ENCODE results near the gene TYK2.

The TYK2 gene

GRCh38 chr19:10424011-10424637 is 43.8 kb upstream of the TYK2 start:
- Histone ChIP-seq H3K27me3 (ENCODE audit: insufficient read depth, low read length, poor library complexity, severe bottlenecking) (no peaks in the 10 kb centered on the region), H3K4me3 (ENCODE audit: low read length, poor library complexity, severe bottlenecking) (peak overlapping the region; percentile 52)

GRCh38 chr19:10422846-10423245 is 42.5 kb upstream of the TYK2 start:
- no peaks in the 10 kb centered on the region for H4K20me1 ChIP-seq (ENCODE audit: insufficient read depth, low read length, poor library complexity, severe bottlenecking)
- H3K9me3 ChIP-seq (ENCODE audit: insufficient read depth, low read depth, low read length) = no peaks in the 10 kb centered on the region
- H3K9me2 ChIP-seq (replicated peaks; ENCODE audit: low read depth, low read length) = no peaks in the 10 kb centered on the region
- no peaks in the 10 kb centered on the region for H3K79me2 ChIP-seq (ENCODE audit: insufficient read depth, low read length)
- no peak overlapping the region for H3K4me3 ChIP-seq (ENCODE audit: low read length, poor library complexity, severe bottlenecking)
- TF ChIP-seq EZH2phosphoT487 (IDR thresholded peaks at IDR 0.05; ENCODE audit: borderline replicate concordance) (no peak), CTCF (conservative IDR thresholded peaks at IDR 0.05; ENCODE audit: low read length) (no peak)
- H3K4me2 ChIP-seq (ENCODE audit: low read depth, low read length, poor library complexity, severe bottlenecking) = no peak overlapping the region
- H3K27me3 ChIP-seq (ENCODE audit: insufficient read depth, low read length, poor library complexity, severe bottlenecking) = no peaks in the 10 kb centered on the region
- H3F3A ChIP-seq (ENCODE audit: low read depth) = no peaks in the 10 kb centered on the region
- H3K36me3 ChIP-seq (ENCODE audit: insufficient read depth, low read length) = no peaks in the 10 kb centered on the region
- no peak overlapping the region for H3K9ac ChIP-seq (ENCODE audit: low read depth, low read length, poor library complexity, severe bottlenecking)
- H3K4me1 ChIP-seq (ENCODE audit: insufficient read depth, low read length, poor library complexity, severe bottlenecking) = peaks cover 33% of the 10 kb centered on the region
- no peak overlapping the region for H2AFZ ChIP-seq (ENCODE audit: low read length)

More at GRCh38 chr19:10424011-10424637, 43.8 kb upstream of the TYK2 start:
- H3K79me2 ChIP-seq (ENCODE audit: insufficient read depth, low read length) = no peaks in the 10 kb centered on the region
- H3K9me2 ChIP-seq (replicated peaks; ENCODE audit: low read depth, low read length) = no peaks in the 10 kb centered on the region
- H4K20me1 ChIP-seq (ENCODE audit: insufficient read depth, low read length, poor library complexity, severe bottlenecking) = no peaks in the 10 kb centered on the region
- TF ChIP-seq CTCF (conservative IDR thresholded peaks at IDR 0.05; ENCODE audit: low read length) (peak; percentile 80), EZH2phosphoT487 (IDR thresholded peaks at IDR 0.05; ENCODE audit: borderline replicate concordance) (no peak)
- H3K36me3 ChIP-seq (ENCODE audit: insufficient read depth, low read length) = no peaks in the 10 kb centered on the region
- H3F3A ChIP-seq (ENCODE audit: low read depth) = no peaks in the 10 kb centered on the region
- no peak overlapping the region for H3K9ac ChIP-seq (ENCODE audit: low read depth, low read length, poor library complexity, severe bottlenecking)
- H3K4me2 ChIP-seq (ENCODE audit: low read depth, low read length, poor library complexity, severe bottlenecking) = peak overlapping the region; percentile 70
- H2AFZ ChIP-seq (ENCODE audit: low read length) = 0 out of 2 replicates have a peak overlapping the region, but pooled peaks have one; percentile 36
- no peaks in the 10 kb centered on the region for H3K9me3 ChIP-seq (ENCODE audit: insufficient read depth, low read depth, low read length)
- peaks cover 41% of the 10 kb centered on the region for H3K4me1 ChIP-seq (ENCODE audit: insufficient read depth, low read length, poor library complexity, severe bottlenecking)

GRCh38 chr19:10422046-10422461 is 41.7 kb upstream of the TYK2 start:
- H4K20me1 ChIP-seq (ENCODE audit: insufficient read depth, low read length, poor library complexity, severe bottlenecking) = no peaks in the 10 kb centered on the region
- H3K4me2 ChIP-seq (ENCODE audit: low read depth, low read length, poor library complexity, severe bottlenecking) = no peak overlapping the region
- peaks cover 28% of the 10 kb centered on the region for H3K4me1 ChIP-seq (ENCODE audit: insufficient read depth, low read length, poor library complexity, severe bottlenecking)
- no peaks in the 10 kb centered on the region for H3K36me3 ChIP-seq (ENCODE audit: insufficient read depth, low read length)
- no peaks in the 10 kb centered on the region for H3K9me2 ChIP-seq (replicated peaks; ENCODE audit: low read depth, low read length)
- H3K27me3 ChIP-seq (ENCODE audit: insufficient read depth, low read length, poor library complexity, severe bottlenecking) = no peaks in the 10 kb centered on the region
- H3K4me3 ChIP-seq (ENCODE audit: low read length, poor library complexity, severe bottlenecking) = no peak overlapping the region
- no peaks in the 10 kb centered on the region for H3K9me3 ChIP-seq (ENCODE audit: insufficient read depth, low read depth, low read length)
- TF ChIP-seq CTCF (conservative IDR thresholded peaks at IDR 0.05; ENCODE audit: low read length) (no peak), EZH2phosphoT487 (IDR thresholded peaks at IDR 0.05; ENCODE audit: borderline replicate concordance) (no peak)
- H3K9ac ChIP-seq (ENCODE audit: low read depth, low read length, poor library complexity, severe bottlenecking) = no peak overlapping the region
- H3F3A ChIP-seq (ENCODE audit: low read depth) = no peaks in the 10 kb centered on the region
- no peak overlapping the region for H2AFZ ChIP-seq (ENCODE audit: low read length)
- no peaks in the 10 kb centered on the region for H3K79me2 ChIP-seq (ENCODE audit: insufficient read depth, low read length)

Measured in Loucy (cell line).